HL-60 (cell line): ENCODE measurements around the gene CD2.
A peak's percentile ranks its signal among the peaks of the same experiment; 100 is the strongest.

Experiments used
- DNase-seq, 2 experiments: peaks; one replicate each; pipeline ENCODE4 v3.0.0-alpha.2; 2010 to 2020; ENCODE audit warnings: low read depth in 1 of 2, low spot score in 1 of 2
- H3K27ac ChIP-seq: fragments of 250-450 bp; sonication (Bioruptor Pico); replicated peaks from 2 replicates; pipeline ENCODE4 v1.5.1; 2020; ENCODE audit warnings: mild to moderate bottlenecking, moderate library complexity
- H3K27me3 ChIP-seq: fragments of 250-450 bp; sonication (Bioruptor Pico); 2 replicates; pipeline ENCODE4 v1.5.1; 2021; ENCODE audit warnings: mild to moderate bottlenecking, moderate library complexity; ENCODE audit not compliant: insufficient read depth, poor library complexity, severe bottlenecking
- H3K4me3 ChIP-seq: replicated peaks from 2 replicates; pipeline ENCODE4 v1.5.1; 2011; ENCODE audit warnings: mild to moderate bottlenecking, control low read depth, low read length; ENCODE audit not compliant: insufficient read depth
- GABPA ChIP-seq: IDR thresholded peaks from 2 replicates; pipeline ENCODE4 v1.6.1; 2012; ENCODE audit warnings: low read depth
- POLR2AphosphoS5 ChIP-seq: IDR thresholded peaks from 2 replicates; pipeline ENCODE4 v1.6.1; 2012; ENCODE audit warnings: low read depth
- REST ChIP-seq: IDR thresholded peaks from 2 replicates; pipeline ENCODE4 v1.6.1; 2012; ENCODE audit warnings: low read depth; ENCODE audit not compliant: insufficient replicate concordance
- SPI1 ChIP-seq: IDR thresholded peaks from 2 replicates; pipeline ENCODE4 v1.6.1; 2012; ENCODE audit warnings: low read depth, mild to moderate bottlenecking, borderline replicate concordance
- TF ChIP-seq, protein P1 (sequence below): IDR thresholded peaks from one replicate; pipeline ENCODE4 v1.5.1; 2011; ENCODE audit warnings: low read length, control low read depth, inconsistent platforms; ENCODE audit not compliant: insufficient read depth

The CD2 gene

GRCh38 chr1:116811321-116811720, 57.1 kb downstream of the CD2 start:
- TF ChIP-seq, protein P1, sequence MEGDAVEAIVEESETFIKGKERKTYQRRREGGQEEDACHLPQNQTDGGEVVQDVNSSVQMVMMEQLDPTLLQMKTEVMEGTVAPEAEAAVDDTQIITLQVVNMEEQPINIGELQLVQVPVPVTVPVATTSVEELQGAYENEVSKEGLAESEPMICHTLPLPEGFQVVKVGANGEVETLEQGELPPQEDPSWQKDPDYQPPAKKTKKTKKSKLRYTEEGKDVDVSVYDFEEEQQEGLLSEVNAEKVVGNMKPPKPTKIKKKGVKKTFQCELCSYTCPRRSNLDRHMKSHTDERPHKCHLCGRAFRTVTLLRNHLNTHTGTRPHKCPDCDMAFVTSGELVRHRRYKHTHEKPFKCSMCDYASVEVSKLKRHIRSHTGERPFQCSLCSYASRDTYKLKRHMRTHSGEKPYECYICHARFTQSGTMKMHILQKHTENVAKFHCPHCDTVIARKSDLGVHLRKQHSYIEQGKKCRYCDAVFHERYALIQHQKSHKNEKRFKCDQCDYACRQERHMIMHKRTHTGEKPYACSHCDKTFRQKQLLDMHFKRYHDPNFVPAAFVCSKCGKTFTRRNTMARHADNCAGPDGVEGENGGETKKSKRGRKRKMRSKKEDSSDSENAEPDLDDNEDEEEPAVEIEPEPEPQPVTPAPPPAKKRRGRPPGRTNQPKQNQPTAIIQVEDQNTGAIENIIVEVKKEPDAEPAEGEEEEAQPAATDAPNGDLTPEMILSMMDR = no peak
- TF ChIP-seq REST (no peak), POLR2AphosphoS5 (no peak), SPI1 (no peak), GABPA (no peak)
- H3K27me3 ChIP-seq = no peaks in the 10 kb centered on the region
- H3K27ac ChIP-seq = no peak overlapping the region
- no peak for DNase-seq
- no peak overlapping the region for H3K4me3 ChIP-seq

- Histone ChIP-seq H3K27me3 (no peaks in the 10 kb centered on the region), H3K27ac (no peak overlapping the region), H3K4me3 (no peak overlapping the region)
- TF ChIP-seq, protein P1 = no peak
- TF ChIP-seq POLR2AphosphoS5 (no peak), REST (no peak), SPI1 (no peak), GABPA (no peak)
- DNase-seq = no peak
Measured at GRCh38 chr1:116814926-116815723, 60.9 kb downstream of the CD2 start.

DNA sequence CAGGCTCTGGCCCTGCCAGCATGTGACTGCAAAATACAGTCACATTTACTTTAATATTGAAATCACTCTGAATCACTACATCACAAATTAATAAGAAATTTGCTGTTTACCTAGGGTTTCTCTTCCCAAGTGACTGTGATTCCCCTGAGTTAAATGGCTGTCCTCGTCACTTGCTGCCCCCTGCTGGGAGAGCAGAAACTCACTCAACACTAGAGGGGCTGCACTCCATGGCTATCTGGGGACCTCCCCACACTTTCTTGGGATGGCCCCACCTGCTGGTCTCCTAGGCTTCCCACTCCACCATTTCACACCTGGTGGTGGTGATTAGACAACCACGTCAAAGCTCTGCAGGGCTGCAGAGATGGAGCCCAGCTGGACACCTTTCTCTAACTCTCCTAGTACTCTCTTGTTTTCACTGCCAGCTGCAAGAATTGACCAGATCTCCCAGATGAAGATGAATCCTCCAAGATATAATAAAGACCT, 63.4 kb downstream of the CD2 start:
- DNase-seq = peak; percentile 63 to 64

More for the DNA sequence above, 63.4 kb downstream of the CD2 start:
- TF ChIP-seq, protein P1 = peak; percentile 62
- no peak for TF ChIP-seq GABPA
- no peak overlapping the region for H3K4me3 ChIP-seq
- H3K27ac ChIP-seq = no peak overlapping the region
- no peaks in the 10 kb centered on the region for H3K27me3 ChIP-seq
